ENCODE measurements around the gene NAT8L. TPM values are rescaled to one million over a fixed set of nuclear protein-coding genes. Genes with fewer than 3 reads are reported as not detected.

NAT8L gene
- total RNA-seq, 2 donors from 2014 or later, result 0.11 to 0.17 TPM

- TF ChIP-seq, protein P1, sequence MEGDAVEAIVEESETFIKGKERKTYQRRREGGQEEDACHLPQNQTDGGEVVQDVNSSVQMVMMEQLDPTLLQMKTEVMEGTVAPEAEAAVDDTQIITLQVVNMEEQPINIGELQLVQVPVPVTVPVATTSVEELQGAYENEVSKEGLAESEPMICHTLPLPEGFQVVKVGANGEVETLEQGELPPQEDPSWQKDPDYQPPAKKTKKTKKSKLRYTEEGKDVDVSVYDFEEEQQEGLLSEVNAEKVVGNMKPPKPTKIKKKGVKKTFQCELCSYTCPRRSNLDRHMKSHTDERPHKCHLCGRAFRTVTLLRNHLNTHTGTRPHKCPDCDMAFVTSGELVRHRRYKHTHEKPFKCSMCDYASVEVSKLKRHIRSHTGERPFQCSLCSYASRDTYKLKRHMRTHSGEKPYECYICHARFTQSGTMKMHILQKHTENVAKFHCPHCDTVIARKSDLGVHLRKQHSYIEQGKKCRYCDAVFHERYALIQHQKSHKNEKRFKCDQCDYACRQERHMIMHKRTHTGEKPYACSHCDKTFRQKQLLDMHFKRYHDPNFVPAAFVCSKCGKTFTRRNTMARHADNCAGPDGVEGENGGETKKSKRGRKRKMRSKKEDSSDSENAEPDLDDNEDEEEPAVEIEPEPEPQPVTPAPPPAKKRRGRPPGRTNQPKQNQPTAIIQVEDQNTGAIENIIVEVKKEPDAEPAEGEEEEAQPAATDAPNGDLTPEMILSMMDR (IDR thresholded peaks at IDR 0.05), result no peak
- H3K4me1 ChIP-seq, result peaks cover 9% of the 10 kb centered on the region
- H3K27ac ChIP-seq, result no peak overlapping the region
- no peak for DNase-seq
- H3K9me3 ChIP-seq, result no peaks in the 10 kb centered on the region
- no peaks in the 10 kb centered on the region for H3K36me3 ChIP-seq
- intact Hi-C loops (cut with DNase I), result no loop called here
- no peak overlapping the region for H3K9ac ChIP-seq (ENCODE audit: low read depth in 2 of 2, low read length in 2 of 2)
- H3K4me3 ChIP-seq, result no peak overlapping the region
- H3K27me3 ChIP-seq, result peaks cover 24% of the 10 kb centered on the region
Observed at GRCh38 chr4:2044542-2045517, 14.3 kb upstream of the NAT8L start.

DNA sequence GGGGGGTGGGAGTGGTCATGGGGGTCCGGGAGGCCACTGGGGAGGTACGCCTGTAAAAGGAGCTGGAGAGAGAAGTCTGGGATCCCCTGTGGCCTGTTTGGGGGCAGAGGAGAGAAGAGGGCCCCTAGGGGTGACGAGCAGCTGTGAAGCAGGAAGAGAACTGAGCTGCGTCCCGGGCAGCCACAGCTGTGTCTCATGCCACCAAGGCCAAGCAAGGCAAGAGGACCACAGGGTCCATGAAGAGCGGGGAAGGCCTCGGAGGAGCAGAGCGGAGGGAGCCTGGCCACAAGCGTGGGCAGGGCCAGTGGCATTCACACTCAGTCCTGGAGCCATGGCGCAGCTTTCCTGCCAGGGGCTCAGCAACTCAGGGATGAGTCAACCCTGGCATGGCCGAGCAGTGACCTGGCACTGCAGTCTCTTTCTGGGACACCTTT lies 13.6 kb upstream of the NAT8L start:
- TF ChIP-seq, protein P1 (IDR thresholded peaks at IDR 0.05), result no peak

GRCh38 chr4:2046031-2046961 lies 12.8 kb upstream of the NAT8L start:
- Histone ChIP-seq H3K27ac (no peak overlapping the region), H3K9me3 (no peaks in the 10 kb centered on the region), H3K9ac (ENCODE audit: low read depth in 2 of 2, low read length in 2 of 2) (no peak overlapping the region), H3K27me3 (peaks cover 16% of the 10 kb centered on the region), H3K4me3 (no peak overlapping the region), H3K36me3 (no peaks in the 10 kb centered on the region), H3K4me1 (peaks cover 4% of the 10 kb centered on the region)
- intact Hi-C loops (cut with DNase I), result no loop called here
- TF ChIP-seq, protein P1 (IDR thresholded peaks at IDR 0.05), result no peak
- no peak for DNase-seq

More for the DNA sequence above, 13.6 kb upstream of the NAT8L start:
- intact Hi-C loops (cut with DNase I), result no loop called here
- H3K9ac ChIP-seq (ENCODE audit: low read depth in 2 of 2, low read length in 2 of 2), result no peak overlapping the region
- no peak overlapping the region for H3K4me3 ChIP-seq
- no peaks in the 10 kb centered on the region for H3K9me3 ChIP-seq
- peaks cover 20% of the 10 kb centered on the region for H3K27me3 ChIP-seq
- no peak for DNase-seq
- peaks cover 9% of the 10 kb centered on the region for H3K4me1 ChIP-seq
- H3K36me3 ChIP-seq, result no peaks in the 10 kb centered on the region
- H3K27ac ChIP-seq, result no peak overlapping the region

- Histone ChIP-seq H3K9me3 (no peaks in the 10 kb centered on the region), H3K4me3 (no peak overlapping the region), H3K27me3 (peaks cover 14% of the 10 kb centered on the region), H3K27ac (no peak overlapping the region), H3K4me1 (no peaks in the 10 kb centered on the region), H3K9ac (ENCODE audit: low read depth in 2 of 2, low read length in 2 of 2) (no peak overlapping the region), H3K36me3 (no peaks in the 10 kb centered on the region)
- no peak for DNase-seq
- TF ChIP-seq, protein P1 (IDR thresholded peaks at IDR 0.05), result no peak
- intact Hi-C loops (cut with DNase I), result no loop called here
Observed at GRCh38 chr4:2047031-2047660, 12.0 kb upstream of the NAT8L start.
